GM10248 (cell line): Measurements from ENCODE around the gene YAP1.
"Not testable (repeated sequence)": the region's sequence is repeated elsewhere in the genome, so short reads cannot be mapped to it uniquely, and the experiment has no call there.

Experiments
- CTCF ChIA-PET: fragments of 300-600 bp; sonication (Branson Sonifier 250); formaldehyde crosslinking; extraction: SDS; loops from one replicate; lab custom pipeline; 2021; ENCODE audit warnings: antibody characterized with exemption; lab: Yijun Ruan, JAX
- POLR2A ChIA-PET: fragments of 350-650 bp; sonication (Branson Sonifier 250); formaldehyde crosslinking; extraction: SDS; loops from one replicate; lab custom pipeline; 2020; ENCODE audit warnings: antibody characterized with exemption; lab: Yijun Ruan, JAX
- DNase-seq: peaks from one replicate; pipeline ENCODE4 v3.0.0; 2012; ENCODE audit errors: extremely low spot score
- CTCF ChIP-seq: IDR thresholded peaks from 2 replicates; pipeline ENCODE4 v1.5.1; 2012; ENCODE audit warnings: mild to moderate bottlenecking, low read depth; ENCODE audit errors: extremely low read depth, missing control alignments, control extremely low read depth

The YAP1 gene

GRCh38 chr11:102197670-102198139, 87.5 kb downstream of the YAP1 start:
- ChIA-PET POLR2A (no interaction called here), CTCF (interaction anchor here (1.2 kb wide), 1 partner anchor 10 kb away, joined by 7 read pairs; no protein-coding TSS in a partner anchor)
- DNase-seq: no peak
- no peak for TF ChIP-seq CTCF

GRCh38 chr11:102199673-102200072, 89.4 kb downstream of the YAP1 start:
- CTCF ChIA-PET: interaction anchor here (2.2 kb wide), 1 partner anchor 13 kb away, joined by 9 read pairs; no protein-coding TSS in a partner anchor
- no peak for TF ChIP-seq CTCF

GRCh38 chr11:102200325-102200724, 90.1 kb downstream of the YAP1 start:
- CTCF ChIA-PET: interaction anchor here (2.2 kb wide), 1 partner anchor 13 kb away, joined by 9 read pairs; no protein-coding TSS in a partner anchor
- POLR2A ChIA-PET, DNase-seq: not testable (repeated sequence)

More at GRCh38 chr11:102199673-102200072, 89.4 kb downstream of the YAP1 start:
- POLR2A ChIA-PET: no interaction called here
- no peak for DNase-seq

GRCh38 chr11:102201776-102202175, 91.5 kb downstream of the YAP1 start:
- no peak for TF ChIP-seq CTCF
- POLR2A ChIA-PET: no interaction called here
- CTCF ChIA-PET: no interaction called here
- no peak for DNase-seq

GRCh38 chr11:102202972-102203371, 92.7 kb downstream of the YAP1 start:
- CTCF ChIA-PET: no interaction called here
- POLR2A ChIA-PET: no interaction called here

GRCh38 chr11:102204174-102204573, 93.9 kb downstream of the YAP1 start:
- no peak for DNase-seq
- CTCF ChIA-PET: no interaction called here
- TF ChIP-seq CTCF: no peak
- POLR2A ChIA-PET: no interaction called here

More at GRCh38 chr11:102202972-102203371, 92.7 kb downstream of the YAP1 start:
- no peak for DNase-seq
- TF ChIP-seq CTCF: no peak

- no peak for DNase-seq
- ChIA-PET CTCF (no interaction called here), POLR2A (no interaction called here)
- TF ChIP-seq CTCF: no peak
These were observed 95.6 kb downstream of the YAP1 start for GRCh38 chr11:102205805-102206204.
